AG04449 (cell line): ENCODE measurements around the gene ENG.

Source experiments
- CTCF ChIA-PET: fragments of 350-600 bp; formaldehyde crosslinking; extraction: SDS; loops from one replicate; lab custom pipeline; 2021; ENCODE audit warnings: antibody characterized with exemption; lab: Yijun Ruan, JAX
- POLR2A ChIA-PET: fragments of 400-600, 350-600 bp; formaldehyde crosslinking; extraction: SDS; loops from one replicate; lab custom pipeline; 2020; ENCODE audit warnings: antibody characterized with exemption, inconsistent platforms; lab: Yijun Ruan, JAX
- DNase-seq: peaks from one replicate; pipeline ENCODE4 v3.0.0-alpha.2; 2010; ENCODE audit warnings: low read depth, low spot score
- H3K4me3 ChIP-seq: 2 replicates; pipeline ENCODE4 v1.5.1; 2011; ENCODE audit warnings: low read depth, mild to moderate bottlenecking, control low read depth, low read length
- TF ChIP-seq, protein P1 (sequence below): IDR thresholded peaks from one replicate; pipeline ENCODE4 v1.5.1; 2011; ENCODE audit warnings: mild to moderate bottlenecking, moderate library complexity, low read length, control low read depth, inconsistent platforms; ENCODE audit not compliant: insufficient read depth; ENCODE audit errors: missing control alignments

Gene ENG

DNA sequence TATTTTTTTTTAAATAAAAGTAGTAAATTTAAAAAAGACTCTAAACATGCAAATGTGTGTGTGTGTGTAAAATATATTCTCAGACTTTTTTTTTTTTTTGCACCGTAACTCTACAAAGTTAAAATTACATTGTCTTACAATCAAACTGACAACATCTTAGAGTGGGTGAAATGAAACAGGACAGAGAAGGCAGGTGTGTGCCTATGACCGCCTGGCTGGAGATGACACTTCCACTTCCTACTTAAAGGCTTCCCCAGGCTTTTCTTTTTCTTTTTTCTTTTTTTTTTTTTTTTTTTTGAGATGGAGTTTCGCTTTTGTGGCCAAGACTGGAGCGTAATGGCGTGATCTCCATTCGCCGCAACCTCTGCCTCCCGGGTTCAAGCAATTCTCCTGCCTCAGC lies 25.7 kb upstream of the ENG start:
- TF ChIP-seq, protein P1, sequence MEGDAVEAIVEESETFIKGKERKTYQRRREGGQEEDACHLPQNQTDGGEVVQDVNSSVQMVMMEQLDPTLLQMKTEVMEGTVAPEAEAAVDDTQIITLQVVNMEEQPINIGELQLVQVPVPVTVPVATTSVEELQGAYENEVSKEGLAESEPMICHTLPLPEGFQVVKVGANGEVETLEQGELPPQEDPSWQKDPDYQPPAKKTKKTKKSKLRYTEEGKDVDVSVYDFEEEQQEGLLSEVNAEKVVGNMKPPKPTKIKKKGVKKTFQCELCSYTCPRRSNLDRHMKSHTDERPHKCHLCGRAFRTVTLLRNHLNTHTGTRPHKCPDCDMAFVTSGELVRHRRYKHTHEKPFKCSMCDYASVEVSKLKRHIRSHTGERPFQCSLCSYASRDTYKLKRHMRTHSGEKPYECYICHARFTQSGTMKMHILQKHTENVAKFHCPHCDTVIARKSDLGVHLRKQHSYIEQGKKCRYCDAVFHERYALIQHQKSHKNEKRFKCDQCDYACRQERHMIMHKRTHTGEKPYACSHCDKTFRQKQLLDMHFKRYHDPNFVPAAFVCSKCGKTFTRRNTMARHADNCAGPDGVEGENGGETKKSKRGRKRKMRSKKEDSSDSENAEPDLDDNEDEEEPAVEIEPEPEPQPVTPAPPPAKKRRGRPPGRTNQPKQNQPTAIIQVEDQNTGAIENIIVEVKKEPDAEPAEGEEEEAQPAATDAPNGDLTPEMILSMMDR, result no peak
- CTCF ChIA-PET, result interaction anchor here (1.5 to 3.6 kb wide), 2 partner anchors 10 to 19 kb away, joined by 4 to 29 read pairs; no protein-coding TSS in a partner anchor
- H3K4me3 ChIP-seq, result no peak overlapping the region
- DNase-seq, result no peak
- POLR2A ChIA-PET, result no interaction called here

DNA sequence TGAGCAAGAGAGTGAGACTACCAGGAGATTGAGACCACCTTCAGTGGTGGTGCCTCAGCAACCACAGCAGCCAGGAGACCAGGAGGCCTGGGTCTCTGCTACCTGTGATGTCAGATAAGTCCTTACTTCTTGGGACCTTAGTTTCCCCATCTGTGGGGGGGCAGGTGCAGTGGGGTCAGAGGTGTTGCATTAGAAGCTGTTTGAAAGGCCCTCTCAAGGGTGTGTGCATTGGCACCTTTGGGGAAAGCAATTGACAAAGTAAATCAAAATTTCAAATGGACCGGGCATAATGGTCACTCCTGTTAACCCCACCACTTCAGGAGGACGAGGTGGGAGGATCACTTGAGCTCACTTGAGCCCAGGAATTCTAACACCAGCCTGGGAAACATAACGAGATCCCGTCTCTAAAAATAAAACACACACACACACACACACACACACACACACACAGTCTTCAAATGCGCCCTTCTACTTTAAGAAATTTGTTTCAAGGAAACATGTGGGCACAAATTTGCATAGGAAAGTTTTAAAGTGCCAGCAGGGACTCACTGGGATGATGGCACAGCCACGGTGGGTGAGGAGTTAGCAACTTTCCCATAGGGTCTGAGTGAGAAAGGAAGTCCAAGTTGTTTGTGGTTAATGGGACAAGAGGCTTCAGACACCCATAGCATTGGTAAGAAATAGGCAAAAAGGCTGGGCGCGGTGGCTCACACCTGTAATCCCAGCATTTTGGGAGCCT lies 24.4 kb upstream of the ENG start:
- H3K4me3 ChIP-seq, result no peak overlapping the region
- TF ChIP-seq, protein P1, result no peak
- ChIA-PET POLR2A (interaction anchor here (1.1 kb wide), 1 partner anchor 8 kb away, joined by 3 read pairs; no protein-coding TSS in a partner anchor), CTCF (interaction anchor here (1.0 to 1.1 kb wide), 3 partner anchors 9 to 64 kb away, joined by 3 to 5 read pairs (median 3); no protein-coding TSS in a partner anchor)
- DNase-seq, result no peak

DNA sequence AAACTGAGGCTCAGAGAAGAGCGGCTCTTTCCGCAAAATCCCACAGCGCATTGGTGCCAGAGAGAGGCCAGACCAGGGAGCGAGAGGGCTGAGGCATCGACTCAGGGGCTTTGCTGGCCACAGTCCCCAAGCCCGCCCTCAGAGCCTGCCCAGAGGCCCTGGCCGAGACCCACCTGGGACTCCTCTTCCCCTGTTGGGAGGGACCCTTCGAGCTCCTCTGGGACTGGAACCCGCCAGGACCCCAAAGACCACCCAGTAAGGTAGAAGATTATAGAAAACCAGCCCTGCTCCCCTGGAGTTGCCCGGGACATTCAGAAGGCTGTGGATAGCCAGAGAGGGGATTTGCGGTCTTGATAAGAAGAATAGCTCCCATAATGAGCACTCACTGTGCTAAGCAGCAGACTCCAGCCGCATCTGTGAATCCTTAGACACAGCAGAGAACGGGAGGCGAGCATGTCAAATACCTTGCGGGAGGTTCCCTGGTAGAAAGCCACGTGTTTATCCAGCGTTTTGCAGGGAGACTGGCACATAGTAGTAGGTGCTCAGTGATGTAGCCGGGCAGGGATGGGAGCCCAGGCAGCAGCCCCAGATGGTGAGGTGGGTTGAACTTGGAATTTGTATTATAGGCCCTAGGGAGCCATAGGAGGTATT lies 23.7 kb upstream of the ENG start:
- CTCF ChIA-PET, result interaction anchor here (1.0 to 1.1 kb wide), 3 partner anchors 9 to 65 kb away, joined by 3 to 5 read pairs (median 3); no protein-coding TSS in a partner anchor
- DNase-seq, result no peak
- peak overlapping the region; percentile 66 for H3K4me3 ChIP-seq
- TF ChIP-seq, protein P1, result no peak
- POLR2A ChIA-PET, result interaction anchor here (0.8 to 1.1 kb wide), 2 partner anchors 9 to 20 kb away, joined by 3 to 4 read pairs; no protein-coding TSS in a partner anchor

DNA sequence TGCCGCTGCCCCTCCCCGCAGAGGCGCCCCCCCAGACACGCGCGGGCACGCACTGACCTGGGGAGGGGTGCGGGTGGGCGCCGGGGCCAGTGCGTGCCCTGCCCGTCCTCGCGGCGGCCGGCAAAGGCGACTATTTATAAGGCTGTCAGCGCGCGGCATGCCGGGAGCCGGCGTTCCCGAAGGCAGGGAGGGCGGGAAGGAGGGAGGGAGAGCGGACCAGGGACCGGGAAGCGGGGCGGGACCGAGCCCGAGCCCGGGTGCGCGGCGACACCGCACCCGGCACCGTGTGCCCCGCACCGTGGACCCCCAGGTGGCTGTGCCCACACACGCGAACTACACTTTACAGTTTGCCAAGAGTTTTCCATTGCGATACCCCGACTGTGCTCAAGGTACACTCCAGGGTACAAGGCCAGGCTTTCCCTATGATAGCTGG lies 23.1 kb upstream of the ENG start, which contains the start of gene AK1:
TSS of gene AK1 (minus strand) at position 110 of the 433 bp plus-strand sequence. CDS start 3,058 bp downstream, outside the sequence.
- H3K4me3 ChIP-seq, result peak within 1 kb of the TSS; percentile 66
- CTCF ChIA-PET, result interaction anchor here (1.0 to 1.2 kb wide), 3 partner anchors 8 to 143 kb away, joined by 3 read pairs; partner anchors contain the start of gene TOR2A
- TF ChIP-seq, protein P1, result no peak
- POLR2A ChIA-PET, result interaction anchor here (0.5 to 0.8 kb wide), 2 partner anchors 21 to 75 kb away, joined by 4 to 5 read pairs; partner anchors contain the start of gene FPGS
- DNase-seq, result no peak

DNA sequence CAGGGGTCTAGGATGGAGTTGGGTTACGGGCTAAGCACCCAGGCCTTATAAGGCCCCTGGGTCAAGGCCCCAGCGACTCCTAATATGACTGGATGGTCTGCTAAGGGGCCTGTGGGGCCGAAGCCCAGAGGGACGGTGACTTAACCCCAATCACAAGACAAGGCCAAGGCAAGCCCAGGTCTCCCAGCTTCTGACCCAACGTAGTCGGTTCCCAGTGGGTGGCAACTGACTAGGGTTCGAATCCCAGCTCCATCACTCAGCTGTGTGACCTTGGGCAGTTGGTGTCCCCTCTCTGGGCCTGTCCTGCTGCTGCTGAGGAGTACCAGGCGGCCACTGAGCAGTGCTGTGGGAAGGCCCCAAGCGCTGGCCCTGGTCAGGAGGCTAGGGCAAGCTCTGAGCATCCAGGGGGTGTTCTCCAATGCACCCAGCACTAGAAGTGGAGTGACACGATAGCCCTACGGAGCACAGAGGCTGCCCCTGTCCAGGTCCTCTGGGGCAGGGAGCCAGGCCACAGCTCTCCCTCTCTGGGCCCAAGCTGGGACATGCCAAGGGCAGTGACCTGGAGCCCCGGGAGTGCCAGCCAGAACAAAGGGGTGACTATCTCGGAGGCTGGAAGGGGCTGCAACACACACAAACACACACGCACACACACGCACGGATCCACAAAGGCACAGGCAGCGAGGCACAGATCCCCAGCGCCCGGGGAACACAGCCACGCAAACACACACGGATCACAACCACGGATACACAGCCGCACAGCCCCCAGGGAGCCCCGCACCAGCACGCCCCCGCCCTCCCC lies 22.5 kb upstream of the ENG start:
- ChIA-PET CTCF (interaction anchor here (1.2 kb wide), 1 partner anchor 142 kb away, joined by 3 read pairs; the partner anchor contains the start of gene TOR2A), POLR2A (interaction anchor here (0.5 kb wide), 1 partner anchor 74 kb away, joined by 5 read pairs; the partner anchor contains the start of gene FPGS)
- TF ChIP-seq, protein P1, result no peak
- peak overlapping the region; percentile 66 for H3K4me3 ChIP-seq
- DNase-seq, result no peak
